ENCODE measurements around the gene EFNB2. TPM values are rescaled to one million over a fixed set of nuclear protein-coding genes. Genes with fewer than 3 reads are reported as not detected.

Gene EFNB2
- total and polyA plus RNA-seq, 9 donors: 3.7 to 33.2 (median 13.5) TPM

DNA sequence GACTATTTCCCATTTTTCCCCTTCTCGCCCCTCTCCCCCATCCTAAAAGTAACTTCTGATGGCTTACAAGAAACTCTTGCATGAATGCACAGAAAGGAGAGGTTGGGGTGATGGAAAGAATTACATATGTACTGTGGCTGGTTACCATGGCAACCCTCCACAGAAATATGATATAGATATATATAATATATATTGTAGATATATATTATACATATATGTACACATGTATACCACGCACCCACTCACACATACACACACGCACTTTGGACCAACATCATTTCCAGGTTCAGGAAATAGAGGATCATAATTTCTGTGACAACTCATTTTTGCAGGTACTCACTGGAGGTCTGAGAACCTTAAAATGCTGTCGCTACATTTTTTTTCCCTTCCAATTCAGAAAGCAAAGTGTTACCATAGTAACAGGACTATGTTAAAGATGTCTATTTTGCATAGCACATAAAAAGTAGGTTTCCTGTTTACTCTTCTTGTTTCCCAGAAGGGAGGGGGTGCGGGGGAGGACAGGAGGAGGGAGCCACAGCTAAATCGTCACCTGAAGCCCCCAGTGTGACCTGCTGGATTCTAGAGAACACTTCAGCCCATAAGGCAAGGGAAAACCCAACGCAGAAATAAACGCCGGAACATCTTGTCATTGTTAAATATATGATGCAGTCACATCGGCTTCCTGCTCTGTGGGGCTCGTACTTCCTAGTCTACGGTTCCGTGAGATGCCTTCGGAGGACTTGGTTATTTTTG lies 44.7 kb downstream of the EFNB2 start:
- DNase-seq: no peak
- TF ChIP-seq POLR2A (IDR thresholded peaks at IDR 0.05) (no peak), EP300 (IDR thresholded peaks at IDR 0.05) (no peak)
- TF ChIP-seq, protein P1, sequence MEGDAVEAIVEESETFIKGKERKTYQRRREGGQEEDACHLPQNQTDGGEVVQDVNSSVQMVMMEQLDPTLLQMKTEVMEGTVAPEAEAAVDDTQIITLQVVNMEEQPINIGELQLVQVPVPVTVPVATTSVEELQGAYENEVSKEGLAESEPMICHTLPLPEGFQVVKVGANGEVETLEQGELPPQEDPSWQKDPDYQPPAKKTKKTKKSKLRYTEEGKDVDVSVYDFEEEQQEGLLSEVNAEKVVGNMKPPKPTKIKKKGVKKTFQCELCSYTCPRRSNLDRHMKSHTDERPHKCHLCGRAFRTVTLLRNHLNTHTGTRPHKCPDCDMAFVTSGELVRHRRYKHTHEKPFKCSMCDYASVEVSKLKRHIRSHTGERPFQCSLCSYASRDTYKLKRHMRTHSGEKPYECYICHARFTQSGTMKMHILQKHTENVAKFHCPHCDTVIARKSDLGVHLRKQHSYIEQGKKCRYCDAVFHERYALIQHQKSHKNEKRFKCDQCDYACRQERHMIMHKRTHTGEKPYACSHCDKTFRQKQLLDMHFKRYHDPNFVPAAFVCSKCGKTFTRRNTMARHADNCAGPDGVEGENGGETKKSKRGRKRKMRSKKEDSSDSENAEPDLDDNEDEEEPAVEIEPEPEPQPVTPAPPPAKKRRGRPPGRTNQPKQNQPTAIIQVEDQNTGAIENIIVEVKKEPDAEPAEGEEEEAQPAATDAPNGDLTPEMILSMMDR (IDR thresholded peaks at IDR 0.05): no peak
- H3K27me3 ChIP-seq: no peaks in the 10 kb centered on the region
- H3K27ac ChIP-seq: no peak overlapping the region
- H3K9me3 ChIP-seq: no peaks in the 10 kb centered on the region
- H3K36me3 ChIP-seq: no peaks in the 10 kb centered on the region
- WGBS, 3 donors: 67 to 86% (median 82%) methylated on average over 14 of the region's 14 CpGs
- no peak overlapping the region for H3K4me3 ChIP-seq
- intact Hi-C loops (cut with DNase I): no loop called here
- H3K4me1 ChIP-seq (ENCODE audit: insufficient read depth): no peaks in the 10 kb centered on the region

DNA sequence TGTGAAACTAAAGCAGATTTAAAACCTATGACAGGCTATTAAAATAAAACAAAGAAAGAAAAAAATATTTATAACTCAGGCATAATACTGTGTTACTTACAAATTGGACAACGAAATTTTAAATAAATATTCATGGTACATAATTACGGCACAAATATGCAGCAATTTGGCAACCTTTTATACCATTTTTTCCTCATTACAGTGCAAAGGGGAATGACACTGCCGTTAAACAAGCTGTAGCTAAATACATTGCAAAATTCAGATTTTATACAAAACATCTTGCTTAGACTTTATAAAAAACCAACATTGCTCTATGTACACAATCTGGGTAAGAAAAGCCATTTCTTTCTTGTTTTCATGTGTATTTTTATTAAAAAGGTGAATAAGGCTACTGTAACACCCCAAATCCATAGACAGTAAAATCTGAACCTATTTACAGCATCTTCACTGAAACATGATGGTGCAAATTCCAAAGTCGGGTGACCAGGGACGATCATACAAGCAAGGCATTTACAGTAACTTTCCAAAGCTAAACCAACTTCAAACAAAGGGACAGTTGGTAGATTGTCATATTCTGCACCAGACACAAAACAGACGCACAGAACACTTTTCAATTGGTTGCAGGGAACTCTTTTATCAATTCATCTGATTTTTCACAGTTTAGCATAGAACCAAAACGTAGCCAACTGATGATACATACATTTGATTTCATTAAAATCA lies 45.5 kb downstream of the EFNB2 start:
- no peak for DNase-seq
- H3K27ac ChIP-seq: no peak overlapping the region
- H3K9me3 ChIP-seq: no peaks in the 10 kb centered on the region
- intact Hi-C loops (cut with DNase I): no loop called here
- 90% methylated on average over 7 of the region's 7 CpGs for WGBS, 3 donors
- H3K4me1 ChIP-seq (ENCODE audit: insufficient read depth): no peaks in the 10 kb centered on the region
- no peaks in the 10 kb centered on the region for H3K27me3 ChIP-seq
- H3K4me3 ChIP-seq: no peak overlapping the region
- no peak for TF ChIP-seq POLR2A (IDR thresholded peaks at IDR 0.05)
- TF ChIP-seq, protein P1 (IDR thresholded peaks at IDR 0.05): no peak
- no peak for TF ChIP-seq EP300 (IDR thresholded peaks at IDR 0.05)
- no peaks in the 10 kb centered on the region for H3K36me3 ChIP-seq

DNA sequence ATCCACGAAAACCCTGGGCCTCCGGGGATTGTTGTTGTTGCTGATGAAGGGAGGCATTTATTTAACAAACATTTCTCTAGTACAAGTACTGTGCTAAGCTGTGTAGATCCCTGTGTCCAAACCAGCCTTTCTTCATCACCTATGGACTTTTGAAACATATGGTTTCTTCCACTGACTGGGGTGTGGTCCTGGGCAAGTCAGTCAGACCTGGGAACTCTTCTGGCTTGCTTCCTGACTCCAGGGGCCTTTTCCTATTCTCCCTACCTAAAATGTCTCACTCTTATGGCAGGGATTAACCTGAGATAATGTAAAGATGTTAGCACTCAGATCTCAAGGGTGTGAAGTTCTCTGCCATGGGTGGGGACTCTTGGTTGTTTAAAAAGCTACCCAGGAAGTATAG lies 46.8 kb downstream of the EFNB2 start:
- intact Hi-C loops (cut with DNase I): no loop called here
- no peaks in the 10 kb centered on the region for H3K36me3 ChIP-seq
- no peak overlapping the region for H3K4me3 ChIP-seq
- no peak for TF ChIP-seq POLR2A (IDR thresholded peaks at IDR 0.05)
- no peak for TF ChIP-seq EP300 (IDR thresholded peaks at IDR 0.05)
- TF ChIP-seq, protein P1 (IDR thresholded peaks at IDR 0.05): no peak
- no peaks in the 10 kb centered on the region for H3K4me1 ChIP-seq (ENCODE audit: insufficient read depth)
- 31 to 76% (median 45%) methylated on average over 2 of the region's 2 CpGs for WGBS, 3 donors
- no peak overlapping the region for H3K27ac ChIP-seq
- DNase-seq: no peak
- no peaks in the 10 kb centered on the region for H3K9me3 ChIP-seq
- H3K27me3 ChIP-seq: no peaks in the 10 kb centered on the region

DNA sequence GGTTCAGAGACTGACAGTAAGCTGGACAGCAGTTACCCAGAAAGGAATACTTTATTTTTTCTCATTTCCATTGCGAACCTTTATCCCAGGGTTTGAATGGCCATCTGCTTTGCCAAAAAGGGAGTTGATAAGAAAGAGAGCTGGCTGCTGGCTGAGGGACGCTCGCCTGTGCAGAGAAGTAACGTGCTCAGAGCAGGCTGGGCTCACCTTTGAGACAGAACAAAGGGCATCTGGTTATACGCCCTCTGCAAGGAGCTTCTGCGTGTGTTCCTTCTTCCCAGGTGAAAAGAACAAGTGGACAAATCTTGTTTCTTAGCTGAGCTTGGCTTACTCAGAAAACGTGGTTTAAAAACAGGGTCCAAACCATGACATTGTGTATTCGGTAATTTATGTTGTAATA lies 47.4 kb downstream of the EFNB2 start:
- Histone ChIP-seq H3K36me3 (no peaks in the 10 kb centered on the region), H3K9me3 (no peaks in the 10 kb centered on the region), H3K27ac (no peak overlapping the region), H3K4me3 (no peak overlapping the region), H3K4me1 (ENCODE audit: insufficient read depth) (no peaks in the 10 kb centered on the region), H3K27me3 (no peaks in the 10 kb centered on the region)
- no peak for DNase-seq
- TF ChIP-seq POLR2A (IDR thresholded peaks at IDR 0.05) (no peak), EP300 (IDR thresholded peaks at IDR 0.05) (no peak)
- TF ChIP-seq, protein P1 (IDR thresholded peaks at IDR 0.05): no peak
- WGBS, 3 donors: 61 to 83% (median 66%) methylated on average over 8 of the region's 8 CpGs
- intact Hi-C loops (cut with DNase I): no loop called here

Measured in ovary (tissue), 9 donors.